GM21528 (cell line): Measurements from ENCODE around the gene PEPD.

Experiments
- ATAC-seq: cut with Tn5 transposase; IDR thresholded peaks from one replicate; pipeline ENCODE4 v1.9.1; 2021; ENCODE audit warnings: mild to moderate bottlenecking, moderate library complexity; ENCODE audit not compliant: unreplicated experiment, low FRiP score

The PEPD gene

GRCh38 chr19:33375156-33375836 lies 146.3 kb downstream of the PEPD start:
- ATAC-seq, result no peak

GRCh38 chr19:33374236-33374714 lies 147.3 kb downstream of the PEPD start:
- ATAC-seq, result no peak

- ATAC-seq, result peak; percentile 86
Observed at GRCh38 chr19:33373453-33374235, 147.9 kb downstream of the PEPD start, which contains the start of gene CEBPG. TSS of gene CEBPG (plus strand) at chr19:33373709. CDS start at chr19:33379240, 5,531 bp downstream.

GRCh38 chr19:33370783-33371182 lies 150.8 kb downstream of the PEPD start:
- ATAC-seq, result no peak

GRCh38 chr19:33368074-33368864 lies 153.3 kb downstream of the PEPD start:
- ATAC-seq, result no peak

GRCh38 chr19:33366897-33367296 lies 154.7 kb downstream of the PEPD start:
- no peak for ATAC-seq

- no peak for ATAC-seq
Observed at GRCh38 chr19:33366127-33366526, 155.5 kb downstream of the PEPD start.

GRCh38 chr19:33365691-33366090 lies 155.9 kb downstream of the PEPD start:
- no peak for ATAC-seq

- no peak for ATAC-seq
Observed at GRCh38 chr19:33363476-33363875, 158.1 kb downstream of the PEPD start.

- no peak for ATAC-seq
Observed at GRCh38 chr19:33362508-33363228, 158.9 kb downstream of the PEPD start.

GRCh38 chr19:33359581-33359980 lies 162.0 kb downstream of the PEPD start:
- ATAC-seq, result no peak

GRCh38 chr19:33358408-33358807 lies 163.2 kb downstream of the PEPD start:
- ATAC-seq, result no peak

- ATAC-seq, result no peak
Observed at GRCh38 chr19:33357556-33357955, 164.0 kb downstream of the PEPD start.

GRCh38 chr19:33355535-33355934 lies 166.1 kb downstream of the PEPD start:
- no peak for ATAC-seq

GRCh38 chr19:33350538-33351309 lies 170.9 kb downstream of the PEPD start:
- ATAC-seq, result no peak

- no peak for ATAC-seq
Observed at GRCh38 chr19:33349319-33350289, 172.0 kb downstream of the PEPD start.

GRCh38 chr19:33348301-33349010 lies 173.1 kb downstream of the PEPD start:
- ATAC-seq, result no peak

GRCh38 chr19:33347300-33347699 lies 174.3 kb downstream of the PEPD start:
- ATAC-seq, result no peak
